ENCODE results near the gene PLPPR1.

GRCh38 chr9:101087426-101087825, 58.9 kb downstream of the PLPPR1 start:
- TF ChIP-seq CTCF (IDR thresholded peaks at IDR 0.05) (no peak), POLR2A (IDR thresholded peaks at IDR 0.05) (no peak)

Measured in gastroesophageal sphincter (tissue), 3 donors.